Stimulated activated CD4-positive, alpha-beta T cell treated with anti-CD3 and anti-CD28 coated beads, Interleukin-12 subunit alpha, Interleukin-12 subunit beta, amount 100 ng/mL, for 4 hours (primary cell): ENCODE data around the gene PKD1L1.
"Not testable (repeated sequence)": the region's sequence is repeated elsewhere in the genome, so short reads cannot be mapped to it uniquely, and the experiment has no call there.

Experiments used
- DNase-seq: peaks from one replicate; pipeline ENCODE4 v3.0.0-alpha.2; 2020

The PKD1L1 gene

GRCh38 chr7:47937711-47938573 is 10.3 kb downstream of the PKD1L1 start:
- no peak for DNase-seq

- DNase-seq = no peak
Observed at GRCh38 chr7:47937065-47937687, 11.1 kb downstream of the PKD1L1 start.

GRCh38 chr7:47936323-47936722 is 11.9 kb downstream of the PKD1L1 start:
- no peak for DNase-seq

DNA sequence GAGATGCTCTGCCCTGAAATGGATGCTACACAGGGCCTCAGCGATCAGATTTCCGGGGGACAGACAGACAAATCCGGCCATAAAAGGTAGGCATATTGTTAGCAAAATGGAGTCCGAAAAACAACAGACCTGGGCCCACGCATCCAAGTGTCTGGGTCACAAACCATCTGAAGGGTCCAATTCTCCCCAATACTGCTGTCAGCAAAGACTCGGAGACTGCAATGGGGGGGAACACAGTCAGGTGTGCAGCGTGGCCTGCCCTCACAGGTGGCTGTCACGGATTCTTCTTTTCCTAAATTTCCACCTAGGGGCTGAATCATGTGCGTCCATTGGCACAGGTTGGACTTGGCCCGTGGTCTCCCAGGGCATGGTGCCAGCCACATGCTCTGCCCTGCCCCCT is 12.9 kb downstream of the PKD1L1 start:
- no peak for DNase-seq

- DNase-seq = no peak
Observed at GRCh38 chr7:47934831-47935230, 13.4 kb downstream of the PKD1L1 start.

DNA sequence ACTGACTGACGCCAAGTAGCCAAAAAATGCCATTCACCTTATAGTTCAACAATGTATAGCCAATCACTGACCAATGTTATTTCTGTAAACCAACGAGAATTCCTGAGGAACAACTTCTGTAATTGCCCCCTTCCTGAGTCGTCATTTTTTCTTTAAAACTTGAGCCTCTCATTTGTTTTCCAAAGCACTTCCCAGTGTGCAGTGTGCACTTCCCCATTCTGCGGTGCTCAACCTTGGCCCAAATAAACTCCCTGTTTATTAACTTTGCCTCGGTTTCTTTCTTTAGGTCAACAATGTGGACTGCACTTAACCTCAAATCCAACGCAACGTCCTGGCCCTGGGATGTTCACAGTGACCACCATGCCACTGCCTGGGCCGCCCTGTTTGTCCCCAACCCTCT is 15.1 kb downstream of the PKD1L1 start:
- DNase-seq = no peak

- DNase-seq = no peak
Observed at GRCh38 chr7:47932466-47933037, 15.7 kb downstream of the PKD1L1 start.

- DNase-seq = no peak
Observed at GRCh38 chr7:47932016-47932415, 16.2 kb downstream of the PKD1L1 start.

DNA sequence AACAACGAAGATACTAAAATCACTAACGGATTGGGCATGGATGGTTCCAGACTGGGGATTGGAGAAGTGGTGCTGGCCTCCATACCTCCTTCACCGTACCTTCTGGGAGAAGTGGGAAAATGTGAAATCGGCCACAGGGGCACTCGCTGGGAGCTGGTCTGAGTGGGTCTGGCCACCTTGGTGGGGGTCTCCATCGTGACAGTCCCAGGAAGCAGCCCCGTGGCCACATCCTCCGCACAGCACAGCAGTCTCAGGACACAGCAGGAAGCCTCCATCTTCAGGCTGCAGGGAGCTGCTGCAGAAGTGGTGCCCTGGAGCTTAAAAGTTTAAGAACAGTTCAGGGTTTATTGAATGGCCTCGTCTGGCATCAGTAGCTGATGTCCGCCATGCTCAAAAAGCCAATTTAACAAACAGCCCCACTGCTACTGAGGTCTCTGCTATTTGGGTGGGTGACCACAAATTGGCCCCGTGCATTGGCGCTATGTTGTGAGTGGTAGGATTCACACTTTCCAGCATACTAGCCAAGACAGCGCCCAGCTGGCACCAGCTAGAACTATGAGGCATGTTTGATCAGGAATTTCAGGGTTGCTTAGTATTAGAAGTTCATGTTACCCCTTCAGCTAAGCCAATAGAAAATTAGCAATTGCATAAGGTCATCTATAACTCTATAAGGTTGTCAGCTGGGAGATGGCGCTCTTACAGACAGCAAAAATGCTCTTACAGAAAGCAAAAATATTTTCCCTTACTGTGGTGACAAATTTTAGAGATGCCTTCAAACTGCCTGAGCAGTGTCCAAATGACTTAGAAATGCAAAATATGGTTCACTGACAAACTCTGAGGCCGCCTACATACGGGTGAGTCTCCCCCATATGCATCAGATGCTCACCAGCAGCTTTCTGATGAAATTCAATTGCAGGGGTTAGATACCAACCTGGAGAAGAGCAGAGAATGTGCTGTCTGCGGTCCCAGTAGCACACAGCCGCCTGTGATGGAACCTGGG is 17.0 kb downstream of the PKD1L1 start:
- no peak for DNase-seq

DNA sequence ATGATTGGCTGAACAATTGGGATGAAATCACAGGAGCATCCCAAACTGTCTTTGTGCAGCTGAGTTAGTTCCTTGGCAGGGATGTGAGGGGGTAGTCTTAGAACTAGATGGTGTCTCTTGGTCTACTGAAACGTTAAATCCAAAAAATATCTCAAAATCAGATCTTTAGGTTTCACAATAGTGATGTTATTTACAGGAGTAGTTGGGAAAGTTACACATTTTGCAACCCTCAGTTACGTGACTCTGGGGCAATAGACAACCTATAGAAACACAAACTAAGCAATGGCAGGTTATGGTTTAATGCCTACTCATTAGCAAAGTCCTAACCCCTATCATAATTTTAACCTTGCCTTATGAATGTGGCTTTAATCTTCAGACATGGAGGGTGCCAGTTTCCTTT is 24.0 kb downstream of the PKD1L1 start:
- DNase-seq = no peak

- DNase-seq = not testable (repeated sequence)
Observed at GRCh38 chr7:47923081-47923875, 25.0 kb downstream of the PKD1L1 start.

GRCh38 chr7:47916514-47916913 is 31.8 kb downstream of the PKD1L1 start:
- not testable (repeated sequence) for DNase-seq

- DNase-seq = no peak
Observed at GRCh38 chr7:47915616-47915976, 32.7 kb downstream of the PKD1L1 start.

DNA sequence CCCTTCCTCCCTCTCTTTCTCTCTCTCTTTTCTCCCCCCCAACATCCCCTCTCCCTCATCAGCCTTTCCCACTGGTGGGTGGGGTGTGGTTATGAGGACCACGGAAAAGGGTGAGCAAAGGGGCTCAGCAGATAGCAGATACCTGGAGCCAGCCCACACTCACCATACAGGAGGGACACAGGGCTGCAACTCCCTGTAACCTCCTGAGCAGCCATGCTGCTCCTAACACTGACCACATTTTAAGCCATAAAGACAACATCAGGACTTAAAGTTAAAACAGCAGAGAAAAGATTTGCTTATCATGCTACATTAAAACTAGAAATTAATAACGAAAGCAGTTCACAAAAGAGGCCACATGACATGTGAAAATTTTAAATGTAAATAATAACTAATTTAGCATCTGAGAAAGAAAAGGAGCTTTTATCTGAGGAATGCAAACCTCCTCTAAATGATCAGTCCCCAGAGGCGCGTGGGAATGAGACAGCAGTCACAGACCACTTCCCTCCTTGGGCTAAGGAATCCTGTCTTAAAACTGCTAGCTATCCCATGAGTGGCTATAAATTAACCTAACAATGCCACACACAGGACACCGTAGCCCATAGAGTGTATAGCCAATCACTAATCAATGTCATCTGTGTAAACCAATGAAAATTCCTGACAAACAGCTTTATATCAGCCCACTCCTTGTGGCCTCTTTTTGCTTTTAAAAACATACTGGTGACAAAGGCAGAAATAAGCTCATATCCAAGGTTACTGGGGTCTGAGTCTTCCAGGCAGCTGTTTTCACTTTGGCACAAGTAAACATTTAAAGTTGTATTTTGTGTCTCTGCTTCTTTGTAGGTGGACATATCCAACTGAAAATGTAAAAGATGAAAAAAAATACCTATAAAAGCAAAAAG is 33.3 kb downstream of the PKD1L1 start:
- no peak for DNase-seq

DNA sequence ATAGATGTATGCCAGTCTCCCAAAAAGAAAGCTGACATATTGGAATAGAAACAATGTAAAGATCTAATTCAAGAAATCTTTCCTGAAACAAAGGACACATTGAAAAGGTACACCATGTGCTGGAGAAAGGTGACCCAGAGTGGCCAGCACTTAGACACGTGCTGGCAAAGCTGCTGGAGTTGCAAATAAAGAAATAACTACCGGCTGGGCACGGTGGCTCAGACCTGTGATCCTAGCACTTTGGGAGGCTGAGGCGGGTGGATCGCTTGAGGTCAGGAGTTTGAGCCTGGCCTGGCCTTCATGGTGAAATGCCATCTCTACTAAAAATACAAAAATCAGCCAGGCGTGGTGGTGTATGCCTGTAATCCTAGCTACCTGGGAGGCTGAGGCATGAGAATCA is 35.9 kb downstream of the PKD1L1 start:
- DNase-seq = no peak

DNA sequence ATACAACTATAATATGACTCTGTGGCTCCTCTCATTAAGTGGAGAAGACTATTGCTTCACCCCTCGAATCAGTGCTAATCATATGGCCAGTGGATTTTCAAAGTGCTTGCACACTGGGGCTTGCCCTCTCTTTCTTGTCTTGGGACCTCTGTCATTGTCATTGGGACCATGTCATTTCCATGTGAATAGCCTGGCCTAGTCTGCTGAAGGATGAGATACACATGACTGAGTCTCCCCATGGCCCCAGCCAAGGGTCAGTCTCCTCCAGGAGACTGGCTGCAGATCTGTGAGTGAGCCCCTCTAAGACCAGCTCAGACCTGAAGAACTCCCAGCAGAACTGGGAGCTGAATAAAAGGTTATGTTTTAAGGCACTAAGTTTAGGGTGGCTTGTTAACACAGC is 39.5 kb downstream of the PKD1L1 start:
- no peak for DNase-seq

DNA sequence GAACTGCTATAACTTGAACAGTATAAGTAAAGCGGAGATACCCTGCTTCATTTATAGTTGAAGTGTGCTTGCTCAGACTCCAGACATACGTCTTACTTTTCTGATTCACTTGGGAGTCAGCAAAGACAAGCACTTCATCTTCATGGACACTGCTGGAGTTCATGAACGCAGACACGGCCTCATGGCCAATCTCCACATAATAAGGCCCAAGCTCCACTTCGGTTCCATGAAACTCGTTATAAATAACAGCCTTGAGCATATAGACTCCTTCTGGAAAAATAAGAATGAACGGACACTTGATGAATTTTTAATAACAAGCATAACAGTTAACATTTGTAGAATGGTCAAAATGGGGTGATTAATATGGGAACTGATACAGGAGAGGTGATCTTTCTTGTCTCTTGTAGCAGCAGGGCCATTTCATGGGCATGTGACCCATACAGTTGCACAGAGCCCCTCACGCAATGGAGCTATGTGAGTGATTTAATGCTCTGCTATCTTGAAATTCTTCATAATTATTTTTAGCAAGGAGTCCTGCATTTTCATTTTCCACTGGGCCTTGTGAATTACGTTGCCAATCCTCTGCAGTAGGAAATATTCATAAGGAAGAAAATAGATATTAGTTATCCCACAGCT is 40.2 kb downstream of the PKD1L1 start:
- no peak for DNase-seq

GRCh38 chr7:47906883-47907282 is 41.4 kb downstream of the PKD1L1 start:
- no peak for DNase-seq

- DNase-seq = no peak
Observed at GRCh38 chr7:47905076-47905920, 43.0 kb downstream of the PKD1L1 start.

- DNase-seq = no peak
Observed at GRCh38 chr7:47902013-47902412, 46.3 kb downstream of the PKD1L1 start.
